ENCODE results near the gene DPP6. TPM values are rescaled to one million over a fixed set of nuclear protein-coding genes. Genes with fewer than 3 reads are reported as not detected.
A peak's percentile ranks its signal among the peaks of the same experiment; 100 is the strongest.
"Not testable (repeated sequence)": the region's sequence is repeated elsewhere in the genome, so short reads cannot be mapped to it uniquely, and the experiment has no call there.

The DPP6 gene
- polyA plus RNA-seq, 4 donors: 42.7 to 61.2 (median 48.9) TPM

DNA sequence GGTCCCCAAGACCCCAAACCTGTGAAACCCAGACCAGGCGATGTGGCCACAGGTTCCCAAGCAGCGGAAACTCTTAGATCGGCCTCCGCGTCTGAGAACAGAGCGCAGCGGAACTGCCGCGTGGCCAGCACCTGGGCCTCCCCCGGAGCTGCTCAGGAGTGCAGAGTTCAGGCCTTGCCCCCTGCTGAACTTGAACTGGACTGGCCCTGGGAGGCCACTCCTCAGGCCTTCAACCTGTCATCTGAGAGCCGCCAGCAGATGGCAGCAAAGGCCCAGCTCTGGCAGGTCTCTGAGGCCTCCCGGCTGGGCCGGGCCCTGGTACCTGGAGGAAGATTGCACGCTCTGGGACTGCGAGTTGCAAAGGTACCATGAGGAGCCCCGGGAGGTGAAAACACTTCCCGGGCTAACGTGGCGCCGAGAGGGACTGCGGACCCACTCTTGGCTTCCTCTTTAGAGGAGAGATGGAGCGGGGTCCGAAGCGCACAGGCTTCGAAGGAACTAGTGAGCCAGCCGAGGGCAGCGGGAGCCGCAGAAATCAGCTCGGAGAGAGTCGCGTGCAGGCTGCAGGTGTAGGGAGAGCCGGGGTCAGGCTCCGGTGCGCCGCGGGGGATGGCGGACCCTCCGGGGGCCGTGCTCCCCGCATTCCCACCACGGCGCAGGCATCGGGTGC lies 861.6 kb downstream of the DPP6 start:
- peak; percentile 70 to 77 (median 74) for DNase-seq (ENCODE audit: low read depth in 4 of 4, low spot score in 3 of 4)

DNA sequence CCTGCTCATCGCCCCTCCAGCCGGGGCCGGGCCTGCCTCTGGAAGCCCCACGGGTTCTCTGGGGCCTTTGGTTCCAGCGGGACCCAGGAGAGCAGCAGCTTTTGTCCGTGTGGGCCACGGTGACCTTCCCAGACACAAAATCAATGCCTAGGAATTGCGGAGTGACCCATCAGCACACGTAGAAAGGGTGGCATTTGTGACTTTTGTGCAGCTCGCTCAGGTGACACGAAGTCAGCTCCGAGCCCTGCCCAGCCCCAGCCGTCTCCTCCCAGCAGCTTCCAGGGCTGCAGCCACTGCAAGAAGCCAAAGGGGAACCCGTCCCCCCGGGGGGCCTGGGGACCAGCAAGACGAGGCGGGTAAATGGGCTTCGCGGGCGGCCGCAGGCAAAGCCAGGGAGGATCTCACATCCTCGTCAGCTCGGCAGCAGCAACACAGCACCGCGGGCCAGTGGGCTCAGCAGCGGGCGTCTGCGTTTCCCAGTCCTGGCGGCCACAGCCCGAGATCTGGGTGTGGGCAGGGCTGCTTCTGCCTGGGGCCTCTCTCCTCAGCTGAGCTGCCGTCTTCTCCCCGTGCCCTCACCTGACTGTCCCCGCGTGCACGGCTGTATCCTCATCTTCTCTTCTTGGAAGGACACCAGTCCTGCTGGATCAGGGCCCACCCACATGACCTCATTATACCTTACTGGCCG lies 862.3 kb downstream of the DPP6 start:
- DNase-seq (ENCODE audit: low read depth in 4 of 4, low spot score in 3 of 4): no peak

GRCh38 chr7:154914996-154915380 lies 862.8 kb downstream of the DPP6 start:
- no peak for DNase-seq (ENCODE audit: low read depth in 4 of 4, low spot score in 3 of 4)

GRCh38 chr7:154915600-154915999 lies 863.4 kb downstream of the DPP6 start:
- no peak for DNase-seq (ENCODE audit: low read depth in 4 of 4, low spot score in 3 of 4)

DNA sequence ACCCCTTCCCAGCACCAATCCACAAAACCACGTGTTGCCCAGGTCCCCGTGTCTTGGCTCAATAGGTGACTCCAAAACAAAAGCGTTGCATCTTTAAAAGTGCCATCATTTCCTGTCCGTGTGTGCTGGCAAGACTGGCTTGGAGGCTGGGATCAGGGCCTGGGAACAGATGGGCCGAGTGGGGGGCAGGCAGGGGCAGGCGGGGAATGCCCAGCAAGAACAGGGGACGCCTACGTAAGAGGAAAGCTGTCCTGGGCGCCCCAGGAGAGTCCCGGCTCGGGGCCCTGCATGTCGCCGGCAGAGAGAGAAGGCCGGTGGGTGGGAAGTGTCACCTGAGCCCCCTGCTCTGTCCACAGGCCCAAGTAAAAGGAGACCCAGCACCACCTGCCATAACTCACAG lies 864.2 kb downstream of the DPP6 start:
- no peak for DNase-seq (ENCODE audit: low read depth in 4 of 4, low spot score in 3 of 4)

- DNase-seq (ENCODE audit: low read depth in 4 of 4, low spot score in 3 of 4): peak in 1 of 4 donors; percentile 12
These were observed 864.9 kb downstream of the DPP6 start for GRCh38 chr7:154916856-154917807.

DNA sequence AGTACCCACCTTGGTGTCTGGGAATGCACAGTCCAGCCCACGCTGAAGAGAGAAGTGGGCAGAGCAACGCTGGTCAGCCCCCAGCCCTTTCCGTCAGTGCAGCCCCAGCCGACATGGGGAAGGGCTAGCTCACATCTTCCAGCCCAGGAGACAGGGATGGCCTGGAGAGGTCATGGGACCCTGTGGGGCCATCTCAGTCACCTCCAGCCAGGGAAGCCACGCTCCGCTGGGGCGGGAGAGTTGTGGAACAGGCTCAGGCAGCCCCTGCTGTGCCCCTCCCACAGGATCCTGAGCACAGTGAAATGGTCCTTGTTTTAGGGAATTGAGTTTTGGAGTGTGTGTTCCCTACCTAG lies 865.6 kb downstream of the DPP6 start:
- DNase-seq (ENCODE audit: low read depth in 4 of 4, low spot score in 3 of 4): no peak

- DNase-seq (ENCODE audit: low read depth in 4 of 4, low spot score in 3 of 4): peak in 1 of 4 donors; percentile 10
These were observed 866.1 kb downstream of the DPP6 start for GRCh38 chr7:154918266-154918665.

GRCh38 chr7:154918741-154919140 lies 866.5 kb downstream of the DPP6 start:
- DNase-seq (ENCODE audit: low read depth in 4 of 4, low spot score in 3 of 4): no peak

GRCh38 chr7:154919344-154920225 lies 867.4 kb downstream of the DPP6 start:
- no peak for DNase-seq (ENCODE audit: low read depth in 4 of 4, low spot score in 3 of 4)

- DNase-seq (ENCODE audit: low read depth in 4 of 4, low spot score in 3 of 4): not testable (repeated sequence)
These were observed 870.3 kb downstream of the DPP6 start for GRCh38 chr7:154922472-154922871.

GRCh38 chr7:154927624-154928125 lies 875.5 kb downstream of the DPP6 start:
- DNase-seq (ENCODE audit: low read depth in 4 of 4, low spot score in 3 of 4): peak; percentile 60 to 84 (median 77)

- peak; percentile 83 to 96 (median 95) for DNase-seq (ENCODE audit: low read depth in 4 of 4, low spot score in 3 of 4)
These were observed 876.2 kb downstream of the DPP6 start for GRCh38 chr7:154928136-154929005.

- no peak for DNase-seq (ENCODE audit: low read depth in 4 of 4, low spot score in 3 of 4)
These were observed 877.0 kb downstream of the DPP6 start for GRCh38 chr7:154929006-154929726.

GRCh38 chr7:154931906-154932305 lies 879.7 kb downstream of the DPP6 start:
- no peak for DNase-seq (ENCODE audit: low read depth in 4 of 4, low spot score in 3 of 4)

- not testable (repeated sequence) for DNase-seq (ENCODE audit: low read depth in 4 of 4, low spot score in 3 of 4)
These were observed 882.3 kb downstream of the DPP6 start for GRCh38 chr7:154934353-154934952.

DNA sequence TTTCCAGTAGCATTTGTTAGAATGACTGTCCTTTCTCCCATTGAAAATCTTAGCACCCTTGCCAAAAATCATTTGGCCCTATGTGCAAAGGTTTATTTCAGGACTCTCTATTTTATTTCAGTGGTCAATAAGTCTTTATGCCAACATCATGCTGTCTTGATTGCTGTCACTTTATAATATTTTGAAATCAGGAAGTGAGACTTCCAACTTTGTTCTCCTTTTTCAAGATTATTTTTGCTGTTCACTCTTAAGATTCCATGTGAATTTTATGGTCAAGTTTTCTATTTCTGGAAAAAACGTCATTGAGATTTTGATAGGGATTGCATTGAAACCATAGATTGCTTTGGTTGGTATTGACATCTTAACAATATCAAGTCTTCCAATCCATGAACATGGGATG lies 885.6 kb downstream of the DPP6 start:
- DNase-seq (ENCODE audit: low read depth in 4 of 4, low spot score in 3 of 4): no peak

- DNase-seq (ENCODE audit: low read depth in 4 of 4, low spot score in 3 of 4): no peak
These were observed 890.5 kb downstream of the DPP6 start for GRCh38 chr7:154942691-154943090.

Measured in right renal pelvis (tissue), 4 donors.